Measurements from ENCODE around the gene KANK4.

GRCh38 chr1:62245201-62245600 is 74.0 kb downstream of the KANK4 start:
- TF ChIP-seq CTCF (IDR thresholded peaks at IDR 0.05) = no peak
- TF ChIP-seq EZH2 (IDR thresholded peaks at IDR 0.05; ENCODE audit: borderline replicate concordance, insufficient read depth, low read depth, low read length, poor library complexity, severe bottlenecking) = no peak

Data from B cell (primary cell).